SHP77 (cell line): ENCODE results near the gene DPP4.

Experiments
- DNase-seq, 2 experiments: peaks; one replicate each; lab custom pipeline; 2025; lab: John Stamatoyannopoulos, UW

Gene DPP4

DNA sequence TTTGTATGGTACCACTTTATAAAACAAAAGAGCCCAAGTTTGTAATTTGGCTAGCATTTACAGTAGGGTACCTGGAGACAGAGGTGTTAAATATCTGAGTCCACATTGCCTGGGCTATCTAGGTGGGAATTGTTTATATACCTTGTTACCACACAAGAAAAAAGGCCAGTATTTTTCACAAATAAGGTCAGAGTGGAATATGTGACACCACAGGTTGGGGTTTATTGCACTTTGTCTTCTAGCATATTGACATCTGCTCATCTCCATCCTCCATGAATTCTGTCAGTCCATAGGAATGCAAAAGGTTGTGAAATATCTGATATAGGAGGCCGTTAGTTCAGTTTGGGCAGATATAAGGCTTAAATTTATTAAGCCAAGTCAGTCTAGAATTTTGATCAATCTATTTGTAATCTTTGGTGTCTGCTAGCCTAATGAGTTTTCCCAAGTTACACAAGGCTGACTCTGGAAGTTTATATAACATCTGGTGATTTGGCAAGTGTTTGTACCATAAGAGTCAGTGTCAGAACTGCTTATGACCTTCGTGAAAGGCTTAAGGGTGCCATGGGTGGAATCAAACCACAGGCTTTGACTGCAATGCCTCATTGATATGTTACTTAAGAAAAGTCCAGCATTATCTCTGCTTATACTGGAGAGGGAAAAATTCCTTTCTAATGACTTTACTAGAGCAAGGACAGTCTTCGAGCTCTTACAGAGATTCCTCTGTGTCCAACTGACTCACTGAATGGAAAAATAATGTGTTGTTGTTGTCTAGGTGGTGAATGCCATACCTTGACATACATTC is 11.3 kb upstream of the DPP4 start:
- DNase-seq = no peak

DNA sequence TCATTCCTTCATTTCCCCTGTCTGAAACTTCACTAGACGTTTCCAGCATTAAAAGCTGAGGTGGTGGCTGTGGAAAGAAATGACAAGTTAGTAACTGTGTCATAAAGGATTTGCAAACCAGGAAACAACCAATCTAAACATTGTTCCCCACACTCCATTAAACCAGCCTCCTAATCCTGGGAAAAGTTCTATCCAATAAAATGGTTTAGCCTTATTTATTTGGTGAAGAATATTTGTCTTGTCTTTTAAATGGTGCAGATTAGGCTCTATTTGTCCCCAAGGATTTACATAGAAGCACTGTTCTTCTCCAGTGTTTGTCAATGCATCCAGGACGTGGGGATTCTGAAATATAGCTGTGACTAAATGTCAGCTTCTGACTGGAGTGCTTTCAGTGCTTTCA is 10.5 kb upstream of the DPP4 start:
- DNase-seq = no peak

DNA sequence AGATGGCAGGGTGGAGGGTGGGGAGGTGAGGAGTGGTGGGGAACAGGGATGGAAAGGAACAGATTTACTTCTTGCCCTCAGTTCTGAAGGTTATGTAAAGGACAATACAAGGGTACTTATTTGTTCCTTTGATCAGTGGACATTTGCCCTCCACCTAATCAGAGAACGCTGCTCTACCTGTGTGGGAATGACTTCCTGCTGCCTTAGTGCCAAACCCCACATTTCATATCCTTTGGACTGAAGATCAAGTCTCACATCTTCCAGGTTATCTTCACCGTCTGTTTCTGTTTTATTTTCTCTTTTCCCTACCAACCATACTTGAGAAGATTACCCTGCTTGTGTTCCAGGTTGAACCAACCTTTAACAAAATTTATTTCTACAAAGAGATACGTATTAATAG is 8.7 kb upstream of the DPP4 start:
- DNase-seq = no peak

DNA sequence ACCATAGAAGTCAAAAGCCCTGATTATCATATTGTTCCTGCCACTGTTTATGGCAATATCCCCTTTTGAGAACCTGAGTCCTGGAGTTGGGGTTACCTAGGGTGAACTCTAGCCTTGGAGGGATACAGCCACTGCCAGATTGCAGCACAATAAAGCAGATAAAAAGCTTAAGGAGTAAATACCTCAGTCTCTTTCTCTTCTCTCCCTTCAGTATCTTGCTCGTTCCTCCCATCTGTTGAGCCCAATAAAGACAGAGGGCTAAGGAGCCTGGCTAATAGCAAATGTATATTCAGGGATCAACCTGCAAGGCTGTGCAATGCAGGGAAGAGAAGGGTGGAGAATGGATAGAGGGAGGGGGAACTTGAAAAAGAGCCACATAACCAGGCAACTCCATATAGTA is 8.0 kb upstream of the DPP4 start:
- no peak for DNase-seq

DNA sequence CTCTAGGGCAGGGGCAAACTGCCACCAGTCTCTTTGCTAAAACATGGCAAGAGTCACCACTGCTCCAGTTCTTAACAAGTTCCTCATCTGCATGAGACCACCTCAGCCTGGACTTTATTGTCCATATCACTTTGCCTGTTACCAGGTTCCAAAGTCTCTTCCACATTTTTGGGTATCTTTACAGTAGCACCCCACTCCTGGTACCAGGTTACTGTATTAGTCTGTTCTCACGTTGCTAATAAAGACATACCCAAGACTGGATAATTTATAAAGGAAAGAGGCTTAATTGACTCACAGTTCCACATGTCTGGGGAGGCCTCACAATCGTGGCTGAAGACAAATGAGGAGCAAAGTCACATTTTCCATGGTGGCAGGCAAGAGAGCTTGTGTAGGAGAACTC is 5.5 kb upstream of the DPP4 start:
- DNase-seq = no peak

DNA sequence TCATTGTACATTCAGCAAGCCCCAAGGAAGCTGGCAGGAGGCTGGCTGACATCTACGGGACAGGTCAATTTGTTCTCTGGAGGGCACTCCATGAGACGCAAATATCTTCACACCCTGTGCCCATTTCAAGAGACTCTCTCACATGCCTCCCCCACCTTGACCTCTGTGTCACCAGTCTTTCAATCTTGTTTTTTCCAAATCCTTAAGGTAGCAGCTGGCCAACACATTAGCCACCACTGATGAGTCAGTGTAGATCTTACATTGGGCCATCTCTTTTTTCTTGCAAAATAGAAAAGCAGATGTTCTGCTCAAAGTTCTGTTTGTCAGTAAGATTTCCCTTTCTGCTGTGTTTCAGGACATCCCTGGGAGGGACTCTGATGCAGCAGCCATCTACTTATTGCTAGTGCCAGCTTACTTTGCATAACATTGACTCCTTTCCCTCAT is 1.7 kb upstream of the DPP4 start:
- no peak for DNase-seq

DNA sequence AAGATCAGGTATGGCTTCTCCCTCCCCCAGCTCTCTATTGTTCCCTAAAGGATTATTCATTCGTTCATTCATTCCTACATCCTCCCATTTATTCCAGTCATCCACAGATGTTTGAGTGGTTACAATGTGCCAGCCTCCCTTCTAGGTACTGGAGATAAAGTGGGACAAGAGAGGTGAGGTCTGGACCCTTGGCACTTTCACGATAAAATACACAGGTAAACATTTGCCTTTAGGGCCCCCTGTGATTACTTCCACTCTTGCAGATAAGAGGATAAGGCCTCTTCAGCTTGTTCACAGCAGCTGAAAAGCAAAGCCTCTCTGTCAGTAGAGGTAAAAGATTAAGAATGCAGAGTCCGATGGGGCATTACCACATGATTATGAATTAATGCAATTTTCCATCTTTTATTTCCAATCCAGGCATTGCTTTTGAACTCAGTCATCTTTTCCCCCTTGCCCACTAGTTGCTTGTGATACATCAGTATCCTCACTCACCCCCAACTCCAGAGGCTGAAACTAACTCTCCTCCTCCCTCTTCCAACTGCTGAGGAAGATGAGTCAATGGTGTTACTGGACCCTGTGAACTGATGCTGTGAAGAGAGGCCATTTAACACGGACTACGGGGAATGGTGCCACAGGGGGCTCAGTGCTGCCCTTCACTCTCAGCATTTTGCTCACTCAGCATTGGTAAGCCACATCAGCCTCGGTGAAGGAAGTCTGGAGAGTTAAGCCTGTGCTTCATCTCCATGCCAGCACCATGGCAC is 1.1 kb upstream of the DPP4 start:
- DNase-seq = no peak

DNA sequence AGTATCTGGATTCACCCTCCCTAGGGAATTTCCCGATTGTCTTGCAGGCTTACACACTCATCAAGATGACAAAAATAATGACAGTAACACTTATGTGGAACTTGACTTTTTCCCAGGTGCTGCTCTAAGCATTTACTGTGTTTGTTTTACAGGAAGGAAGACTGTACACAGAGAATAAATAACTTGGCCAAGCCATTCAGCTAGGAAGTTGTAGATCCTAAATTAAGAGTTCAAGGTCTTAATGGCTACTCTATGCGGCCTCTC is 549 bp upstream of the DPP4 start:
- no peak for DNase-seq

DNA sequence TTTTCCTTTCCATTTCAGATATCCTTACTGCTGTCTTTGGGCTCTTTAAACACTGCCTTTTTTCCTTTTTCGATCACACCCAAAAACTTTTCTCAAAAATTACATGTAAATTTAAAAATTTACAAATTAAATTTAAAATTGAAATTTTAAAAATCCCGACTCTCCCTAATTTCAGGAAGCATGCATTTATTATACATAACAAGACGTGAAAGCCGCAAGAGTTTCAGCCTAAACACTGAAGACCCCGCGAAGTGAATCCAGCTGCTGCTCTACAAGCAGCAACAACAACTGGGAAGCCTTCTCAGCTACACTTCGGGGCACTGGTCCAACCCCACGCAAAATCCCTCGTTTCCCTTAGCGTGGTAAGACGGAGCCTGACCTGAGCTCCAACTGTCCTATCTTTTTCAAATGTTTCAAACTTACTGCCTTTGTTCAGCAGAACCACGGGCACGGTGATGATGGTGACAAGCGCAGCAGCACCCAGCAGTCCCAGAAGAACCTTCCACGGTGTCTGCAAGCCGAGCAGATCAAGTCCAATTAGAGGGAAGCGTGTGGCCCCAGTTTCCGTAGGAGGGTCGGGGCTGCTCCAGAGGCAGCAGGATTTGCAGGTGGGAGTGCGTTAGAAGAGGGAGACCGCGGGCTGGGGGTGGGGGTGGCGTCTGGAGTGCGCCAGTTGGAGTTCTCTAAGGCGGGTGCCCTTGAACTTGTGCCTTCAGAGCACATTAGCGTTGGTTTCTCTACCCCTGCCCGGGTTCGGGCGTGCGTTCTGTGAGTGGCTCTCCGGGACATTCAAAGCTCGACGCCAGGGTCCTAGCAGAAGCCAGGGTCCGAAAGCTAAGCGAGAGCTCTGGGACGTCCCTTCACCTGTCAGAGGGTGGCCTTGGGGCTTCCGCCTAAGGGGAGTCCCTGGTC is 783 bp downstream of the DPP4 start:
- no peak for DNase-seq

DNA sequence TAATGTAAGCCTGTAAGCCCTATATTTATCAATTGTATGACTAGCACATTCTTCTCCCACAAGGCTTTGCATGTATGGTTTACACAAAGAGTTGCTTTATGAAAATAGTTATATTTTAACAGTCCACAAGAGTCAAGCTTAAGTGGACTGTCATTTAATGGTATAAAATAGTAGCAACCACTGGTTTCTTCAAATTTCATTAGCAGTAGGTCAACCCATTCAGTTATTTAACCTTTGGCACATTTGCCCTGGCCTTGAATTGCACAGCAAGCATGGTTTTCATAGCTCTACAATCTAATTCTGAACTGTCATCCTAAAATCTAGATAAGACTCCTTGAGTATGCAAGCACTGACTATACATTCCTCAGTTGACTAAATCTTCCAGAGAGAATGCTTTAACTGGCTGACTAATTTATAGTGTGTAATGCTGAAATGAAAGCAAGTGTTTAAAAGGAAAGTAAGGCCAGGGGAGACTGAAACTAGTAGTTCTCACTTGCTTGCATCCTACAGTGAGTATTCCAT is 1.8 kb downstream of the DPP4 start:
- no peak for DNase-seq

DNA sequence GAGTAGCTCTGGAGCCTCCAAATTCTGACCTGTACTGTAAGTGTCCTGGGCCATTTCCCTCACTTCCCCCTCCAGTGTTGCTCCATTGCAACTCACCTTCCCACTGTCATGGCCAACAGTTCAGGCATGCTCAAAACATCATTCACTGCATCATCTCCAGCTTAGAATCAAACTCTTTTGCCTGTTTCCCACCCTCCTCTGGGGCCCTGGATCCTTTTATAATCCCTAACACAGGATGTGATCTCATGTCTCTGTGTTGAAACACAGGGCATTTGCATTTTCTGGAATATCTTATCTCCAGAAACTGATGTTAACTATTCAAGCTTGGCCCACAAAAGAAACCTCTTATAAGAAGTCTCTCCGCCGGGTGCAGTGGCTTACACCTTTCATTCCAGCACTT is 3.0 kb downstream of the DPP4 start:
- no peak for DNase-seq

DNA sequence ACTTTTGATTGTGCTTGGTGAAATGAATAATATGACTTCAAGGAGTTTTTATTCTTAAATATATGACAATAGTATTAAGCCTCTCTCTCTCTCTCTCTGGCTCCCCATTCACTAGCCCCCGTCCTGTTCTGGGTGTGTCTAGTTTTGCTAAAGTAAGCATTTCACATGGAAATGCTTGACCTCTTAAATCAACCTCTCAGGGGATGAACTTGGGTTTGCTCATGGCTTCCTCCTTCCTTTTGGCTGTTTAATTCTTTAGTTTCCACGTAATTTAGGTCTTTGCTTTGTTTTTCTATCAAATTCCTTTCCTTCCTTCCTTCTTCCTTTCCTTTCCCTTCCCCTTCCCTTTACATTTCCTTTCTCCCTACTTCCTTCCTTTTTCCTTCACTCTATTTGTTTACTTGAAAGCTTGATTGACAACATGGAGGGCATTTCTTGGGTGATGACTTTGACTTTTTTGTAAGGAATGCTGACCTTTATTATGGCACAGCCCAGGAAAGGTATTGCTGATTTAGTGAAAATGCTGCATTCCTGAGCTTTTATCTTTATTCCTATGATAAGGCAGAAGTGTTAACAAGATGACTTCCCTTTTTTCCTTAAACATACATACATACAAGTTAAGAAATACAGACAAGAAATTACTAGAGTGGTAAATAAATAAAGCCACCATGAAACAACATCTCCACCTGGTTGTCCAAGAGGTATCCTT is 3.6 kb downstream of the DPP4 start:
- DNase-seq = no peak

DNA sequence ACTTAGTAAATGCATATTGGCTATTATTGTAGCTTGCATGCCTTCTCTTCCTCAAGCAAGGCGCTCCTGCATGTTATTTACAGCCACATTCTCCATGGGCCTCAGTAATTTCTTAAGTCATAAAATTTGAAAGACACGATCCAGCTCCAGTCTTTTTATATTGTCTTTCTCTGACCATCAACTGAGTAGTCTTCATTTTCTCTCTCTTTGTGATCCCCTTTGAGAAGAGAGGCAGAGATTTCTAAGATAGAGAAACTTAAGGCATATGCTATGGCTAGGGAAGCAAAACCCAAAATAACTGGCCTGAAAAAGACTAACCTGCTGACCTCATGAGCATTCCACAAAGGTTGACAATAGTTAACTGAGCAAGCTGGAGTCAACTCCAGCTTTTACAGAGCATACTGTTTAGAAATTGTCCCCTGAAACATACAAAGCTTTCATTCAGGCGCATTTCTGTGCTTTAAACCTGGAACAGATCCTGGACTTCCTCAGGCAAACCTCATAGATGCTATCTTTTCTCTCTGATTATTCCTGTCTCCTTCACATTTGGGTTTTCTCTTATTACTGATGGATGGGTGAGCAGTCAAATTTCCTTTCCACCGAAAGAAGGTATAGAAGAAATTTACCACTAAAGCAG is 4.6 kb downstream of the DPP4 start:
- DNase-seq = no peak

DNA sequence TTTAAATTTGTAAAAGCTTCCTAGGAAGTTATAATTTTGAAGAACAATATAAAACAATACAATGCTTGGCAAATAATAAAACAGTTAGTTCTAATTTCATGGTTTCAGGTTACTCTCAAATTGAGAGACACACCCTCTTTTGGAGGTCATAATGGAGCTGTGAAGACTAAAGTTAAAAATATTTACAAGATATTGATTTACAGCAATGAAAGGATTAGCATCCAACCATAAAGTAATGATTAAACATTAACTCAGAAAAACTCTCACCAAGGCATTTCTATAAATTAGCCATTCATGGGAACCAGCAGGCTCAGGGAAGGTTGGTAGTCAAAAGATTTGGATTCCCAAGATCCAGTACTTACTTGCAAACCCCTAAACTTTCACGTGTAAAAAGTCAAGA is 6.4 kb downstream of the DPP4 start:
- DNase-seq = no peak

DNA sequence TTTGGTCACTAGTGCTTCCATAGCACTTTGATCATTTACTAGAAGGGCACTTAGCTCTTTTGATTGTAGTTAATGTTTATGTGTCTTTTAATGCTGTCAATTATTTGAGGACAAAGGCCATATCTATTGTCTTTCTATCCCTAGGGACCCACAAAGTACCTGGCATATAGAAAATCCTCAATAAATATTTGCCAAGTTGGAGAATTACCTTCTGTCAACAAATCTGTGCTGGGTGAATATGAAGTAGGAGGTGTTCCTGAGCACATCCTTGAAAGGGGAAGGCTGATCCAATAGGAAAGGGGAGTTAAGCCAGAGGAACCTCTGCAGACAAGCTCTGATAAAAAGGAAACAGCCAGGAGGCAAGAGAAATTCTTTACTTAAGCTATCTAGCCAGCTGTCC is 8.2 kb downstream of the DPP4 start:
- no peak for DNase-seq

DNA sequence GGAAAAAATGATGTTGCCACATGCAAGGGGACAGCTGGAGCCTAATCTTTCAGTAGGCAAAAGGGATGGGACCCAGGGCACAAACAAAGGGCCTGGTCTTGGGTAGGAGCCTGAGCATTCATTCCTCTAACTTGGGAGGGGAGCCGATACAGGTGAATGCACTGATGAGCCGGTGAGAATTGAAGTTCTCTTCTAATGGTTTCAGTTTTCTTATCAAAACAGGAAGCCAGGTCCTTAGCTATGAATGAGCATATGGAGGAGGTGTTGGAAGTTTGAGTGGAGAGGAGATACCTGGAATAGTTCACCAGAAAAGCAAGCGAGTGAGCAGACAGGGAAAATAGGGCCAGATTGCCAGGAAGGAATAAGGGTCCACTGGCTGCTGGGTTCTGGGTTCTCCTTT is 10.1 kb downstream of the DPP4 start:
- no peak for DNase-seq

DNA sequence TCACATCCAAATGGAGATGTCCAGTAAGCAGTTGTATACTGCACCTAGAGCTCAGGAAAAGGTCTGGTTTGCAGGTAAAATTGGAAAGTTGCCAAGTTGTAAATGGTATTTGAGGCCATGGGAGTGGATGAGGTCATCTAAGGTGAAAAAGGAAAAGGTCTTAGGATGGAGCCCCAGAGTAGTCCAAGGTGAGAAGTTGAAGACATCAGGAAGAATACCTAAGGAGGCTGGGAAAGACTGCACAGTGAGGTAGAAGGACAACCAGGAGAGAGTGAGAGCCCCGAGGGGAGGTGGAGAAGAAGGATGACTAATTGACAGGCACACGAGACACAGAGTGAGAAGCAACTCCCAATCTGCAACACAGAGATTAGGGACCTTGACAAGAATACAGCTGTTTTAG is 10.7 kb downstream of the DPP4 start:
- DNase-seq = no peak

DNA sequence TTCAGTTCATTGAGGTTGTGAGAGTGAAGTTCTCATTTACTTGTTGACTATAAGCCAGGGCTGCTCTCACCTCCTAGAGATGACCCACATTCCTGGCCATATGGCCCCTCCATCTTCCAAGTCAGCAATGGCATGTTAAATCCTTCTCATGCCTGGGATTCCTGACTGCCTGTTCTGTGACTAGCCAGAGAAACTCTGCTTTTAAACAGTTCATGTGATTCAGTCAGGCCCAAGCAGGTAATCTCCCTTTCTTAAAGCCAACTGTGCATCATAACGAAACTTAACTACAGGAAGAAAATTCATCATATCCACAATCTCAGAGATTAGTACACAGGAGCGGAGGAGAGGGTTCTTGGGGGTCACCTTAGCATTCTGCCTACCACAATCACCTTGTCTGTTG is 11.5 kb downstream of the DPP4 start:
- DNase-seq = no peak

DNA sequence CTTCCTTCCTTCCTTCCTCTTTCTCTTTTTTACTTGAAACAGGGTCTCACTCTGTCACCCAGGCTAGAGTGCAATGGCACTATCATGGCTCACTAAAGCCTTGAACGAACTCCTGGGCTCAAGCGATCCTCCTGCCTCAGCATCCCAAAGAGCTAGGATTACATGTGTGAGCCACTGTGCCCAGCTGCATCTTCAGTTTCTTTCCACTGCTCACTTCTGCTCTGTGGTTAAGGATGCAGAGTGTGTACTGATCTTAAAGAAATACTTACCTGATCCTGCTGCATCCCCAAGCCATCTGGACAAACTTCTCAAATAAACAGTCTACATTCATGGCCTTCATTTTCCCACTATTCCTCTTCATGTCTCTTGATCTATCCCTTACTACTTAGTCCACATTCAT is 13.0 kb downstream of the DPP4 start:
- DNase-seq = no peak

DNA sequence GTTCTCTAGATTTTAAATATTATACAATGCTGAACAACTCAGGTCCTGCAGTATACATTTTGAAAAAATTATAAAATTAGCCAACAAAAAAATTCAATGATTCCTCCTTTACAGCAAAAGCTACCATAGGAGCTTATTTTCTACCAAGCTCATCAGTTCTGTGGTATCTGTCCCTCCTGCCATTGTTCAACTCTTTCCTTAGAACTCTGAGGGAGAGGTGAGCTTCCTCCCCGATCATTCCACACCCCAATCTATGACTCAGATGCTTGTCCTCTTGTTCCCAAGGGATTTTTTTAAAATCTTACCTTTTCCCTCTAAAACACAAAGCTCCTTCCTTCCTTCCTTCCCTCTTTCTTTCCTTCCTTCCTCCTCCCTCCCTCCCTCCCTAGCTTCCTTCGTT is 13.5 kb downstream of the DPP4 start:
- DNase-seq = no peak

DNA sequence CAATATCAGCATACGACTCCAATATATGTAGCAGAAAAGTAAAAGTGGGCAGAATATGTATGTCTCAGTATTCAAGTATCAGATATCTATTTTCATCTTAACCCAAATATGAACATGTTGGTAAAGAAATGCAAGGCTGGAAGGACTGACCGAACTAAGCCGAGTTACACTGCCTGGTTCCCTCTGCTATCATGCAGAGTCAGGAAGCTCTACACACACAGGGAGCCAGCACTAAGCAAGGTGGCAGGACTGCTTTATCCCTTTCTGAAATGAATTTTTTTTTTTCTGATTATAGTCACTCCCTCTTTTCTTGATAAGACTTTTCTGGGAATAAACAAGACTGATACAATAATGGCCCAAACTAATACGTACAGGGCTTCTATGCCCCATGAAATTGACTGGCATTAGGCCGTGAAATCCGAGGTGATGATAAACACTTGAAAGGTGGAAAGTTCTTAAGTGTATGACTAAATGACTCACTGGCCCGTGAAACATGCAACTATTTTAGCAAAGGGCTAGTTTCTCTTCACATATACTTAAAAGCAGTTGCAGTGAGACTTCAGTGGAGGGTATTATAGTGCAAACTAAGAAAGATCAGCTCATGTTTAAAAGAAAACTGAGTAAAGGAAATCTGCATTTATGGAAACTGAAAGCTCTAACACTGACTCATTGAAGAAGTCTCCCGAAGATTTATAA is 14.9 kb downstream of the DPP4 start:
- DNase-seq = no peak
